ENCODE results near the gene IRF3. TPM values are rescaled to one million over a fixed set of nuclear protein-coding genes. Genes with fewer than 3 reads are reported as not detected.

The IRF3 gene
- total and polyA plus RNA-seq, 4 experiments from 2014 or later = 64.1 to 386 (median 220) TPM

- ChIA-PET CTCF (ENCODE audit: partially characterized antibody) (interaction anchor here (0.9 kb wide), 1 partner anchor 19 kb away, joined by 4 read pairs; no protein-coding TSS in a partner anchor), POLR2A (ENCODE audit: partially characterized antibody) (interaction anchor here (5.5 kb wide), 1 partner anchor 11 kb away, joined by 30 read pairs; the partner anchor contains the start of genes BCL2L12 and IRF3)
- Mint-ChIP-seq H3K27me3 (no peaks in the 10 kb centered on the region), H3K9me3 (no peaks in the 10 kb centered on the region), H3K36me3 (peaks cover 13 to 42% of the 10 kb centered on the region in 2 donors), H3K4me3 (no peak overlapping the region), H3K27ac (peak overlapping the region in 1 of 7 donors; percentile 40), H3K4me1 (peaks cover 0 to 9% (median under 1%) of the 10 kb centered on the region in 4 donors)
- intact Hi-C loops (cut with micrococcal nuclease) = no loop called here
- peaks cover 55% of the 10 kb centered on the region for H3K36me3 ChIP-seq (ENCODE audit: insufficient read depth, low read length)
- no peaks in the 10 kb centered on the region for H3K9me3 ChIP-seq (ENCODE audit: control insufficient read depth in 1 of 2, low read length in 2 of 2)
- H3K4me3 ChIP-seq (ENCODE audit: low read length in 2 of 2) = no peak overlapping the region
- H3K4me1 ChIP-seq (ENCODE audit: insufficient read depth, low read length) = no peaks in the 10 kb centered on the region
- no peak overlapping the region for H3K27ac ChIP-seq (ENCODE audit: low read depth, low read length)
- no peaks in the 10 kb centered on the region for H3K27me3 ChIP-seq (ENCODE audit: insufficient read depth, low read length)
- DNase-seq = no peak
These were observed 12.2 kb downstream of the IRF3 start for GRCh38 chr19:49653466-49653806.

- Mint-ChIP-seq H3K9me3 (no peaks in the 10 kb centered on the region), H3K27me3 (no peaks in the 10 kb centered on the region), H3K36me3 (peaks cover 13 to 43% of the 10 kb centered on the region in 2 donors), H3K4me1 (peaks cover 0 to 9% (median under 1%) of the 10 kb centered on the region in 4 donors), H3K27ac (peak overlapping the region in 1 of 7 donors; percentile 51), H3K4me3 (no peak overlapping the region)
- H3K27ac ChIP-seq (ENCODE audit: low read depth, low read length) = no peak overlapping the region
- H3K36me3 ChIP-seq (ENCODE audit: insufficient read depth, low read length) = peaks cover 52% of the 10 kb centered on the region
- intact Hi-C loops (cut with micrococcal nuclease) = no loop called here
- peak in 1 of 5 donors; percentile 39 for DNase-seq
- ChIA-PET POLR2A (ENCODE audit: partially characterized antibody) (interaction anchor here (5.5 kb wide), 1 partner anchor 12 kb away, joined by 30 read pairs; the partner anchor contains the start of genes BCL2L12 and IRF3), CTCF (ENCODE audit: partially characterized antibody) (interaction anchor here (0.9 kb wide), 1 partner anchor 20 kb away, joined by 4 read pairs; no protein-coding TSS in a partner anchor)
- no peaks in the 10 kb centered on the region for H3K27me3 ChIP-seq (ENCODE audit: insufficient read depth, low read length)
- no peaks in the 10 kb centered on the region for H3K9me3 ChIP-seq (ENCODE audit: control insufficient read depth in 1 of 2, low read length in 2 of 2)
- H3K4me1 ChIP-seq (ENCODE audit: insufficient read depth, low read length) = no peaks in the 10 kb centered on the region
- no peak overlapping the region for H3K4me3 ChIP-seq (ENCODE audit: low read length in 2 of 2)
These were observed 12.8 kb downstream of the IRF3 start for GRCh38 chr19:49652551-49653465.

GRCh38 chr19:49651820-49652550, 13.7 kb downstream of the IRF3 start:
- no peaks in the 10 kb centered on the region for H3K27me3 ChIP-seq (ENCODE audit: insufficient read depth, low read length)
- peaks cover 50% of the 10 kb centered on the region for H3K36me3 ChIP-seq (ENCODE audit: insufficient read depth, low read length)
- H3K27ac ChIP-seq (ENCODE audit: low read depth, low read length) = no peak overlapping the region
- peak in 1 of 5 donors; percentile 8 for DNase-seq
- ChIA-PET CTCF (ENCODE audit: partially characterized antibody) (no interaction called here), POLR2A (ENCODE audit: partially characterized antibody) (interaction anchor here (5.5 kb wide), 1 partner anchor 13 kb away, joined by 30 read pairs; the partner anchor contains the start of genes BCL2L12 and IRF3)
- H3K4me3 ChIP-seq (ENCODE audit: low read length in 2 of 2) = no peak overlapping the region
- Mint-ChIP-seq H3K4me1 (peaks cover 0 to 6% (median 2%) of the 10 kb centered on the region in 4 donors), H3K27ac (no peak overlapping the region), H3K36me3 (peaks cover 13 to 46% of the 10 kb centered on the region in 2 donors), H3K27me3 (no peaks in the 10 kb centered on the region), H3K9me3 (no peaks in the 10 kb centered on the region), H3K4me3 (no peak overlapping the region)
- no peaks in the 10 kb centered on the region for H3K9me3 ChIP-seq (ENCODE audit: control insufficient read depth in 1 of 2, low read length in 2 of 2)
- intact Hi-C loops (cut with micrococcal nuclease) = no loop called here
- no peaks in the 10 kb centered on the region for H3K4me1 ChIP-seq (ENCODE audit: insufficient read depth, low read length)

- no peaks in the 10 kb centered on the region for H3K9me3 ChIP-seq (ENCODE audit: control insufficient read depth in 1 of 2, low read length in 2 of 2)
- peaks cover 0 to 10% (median 6%) of the 10 kb centered on the region in 4 donors for H3K4me1 Mint-ChIP-seq
- peaks cover 50% of the 10 kb centered on the region for H3K36me3 ChIP-seq (ENCODE audit: insufficient read depth, low read length)
- no peak overlapping the region for H3K27ac ChIP-seq (ENCODE audit: low read depth, low read length)
- no peaks in the 10 kb centered on the region for H3K4me1 ChIP-seq (ENCODE audit: insufficient read depth, low read length)
- H3K27me3 ChIP-seq (ENCODE audit: insufficient read depth, low read length) = no peaks in the 10 kb centered on the region
- peaks cover 13 to 46% of the 10 kb centered on the region in 2 donors for H3K36me3 Mint-ChIP-seq
- no peaks in the 10 kb centered on the region for H3K9me3 Mint-ChIP-seq
- peak in 1 of 5 donors; percentile 24 for DNase-seq
- no peak overlapping the region for H3K4me3 ChIP-seq (ENCODE audit: low read length in 2 of 2)
- ChIA-PET POLR2A (ENCODE audit: partially characterized antibody) (no interaction called here), CTCF (ENCODE audit: partially characterized antibody) (no interaction called here)
- intact Hi-C loops (cut with micrococcal nuclease) = no loop called here
- no peak overlapping the region for H3K4me3 Mint-ChIP-seq
- peak overlapping the region in 1 of 7 donors; percentile 27 for H3K27ac Mint-ChIP-seq
- no peaks in the 10 kb centered on the region for H3K27me3 Mint-ChIP-seq
These were observed 14.4 kb downstream of the IRF3 start for GRCh38 chr19:49651029-49651819.

- Mint-ChIP-seq H3K4me1 (peaks cover 25 to 47% (median 27%) of the 10 kb centered on the region in 4 donors), H3K4me3 (peak overlapping the region in 1 of 8 donors; percentile 15), H3K27me3 (no peaks in the 10 kb centered on the region), H3K36me3 (peaks cover 7 to 48% of the 10 kb centered on the region in 2 donors), H3K27ac (peak overlapping the region in 4 of 7 donors; percentile 54 to 68 (median 56)), H3K9me3 (no peaks in the 10 kb centered on the region)
- Histone ChIP-seq H3K4me3 (ENCODE audit: low read length in 2 of 2) (no peak overlapping the region), H3K9me3 (ENCODE audit: control insufficient read depth in 1 of 2, low read length in 2 of 2) (no peaks in the 10 kb centered on the region), H3K36me3 (ENCODE audit: insufficient read depth, low read length) (peaks cover 31% of the 10 kb centered on the region), H3K4me1 (ENCODE audit: insufficient read depth, low read length) (peaks cover 31% of the 10 kb centered on the region), H3K27me3 (ENCODE audit: insufficient read depth, low read length) (no peaks in the 10 kb centered on the region), H3K27ac (ENCODE audit: low read depth, low read length) (no peak overlapping the region)
- DNase-seq = no peak
- CTCF ChIA-PET (ENCODE audit: partially characterized antibody) = no interaction called here
- POLR2A ChIA-PET (ENCODE audit: partially characterized antibody) = interaction anchor here (1.6 kb wide), 1 partner anchor 17 kb away, joined by 7 read pairs; no protein-coding TSS in a partner anchor
- intact Hi-C loops (cut with micrococcal nuclease) = no loop called here
These were observed 19.1 kb downstream of the IRF3 start for GRCh38 chr19:49646586-49646985.

- H3K4me1 Mint-ChIP-seq = peaks cover 27 to 51% (median 31%) of the 10 kb centered on the region in 4 donors
- no peaks in the 10 kb centered on the region for H3K27me3 Mint-ChIP-seq
- H3K27ac Mint-ChIP-seq = no peak overlapping the region
- no peak overlapping the region for H3K4me3 ChIP-seq (ENCODE audit: low read length in 2 of 2)
- no peak for DNase-seq
- H3K36me3 ChIP-seq (ENCODE audit: insufficient read depth, low read length) = peaks cover 31% of the 10 kb centered on the region
- ChIA-PET CTCF (ENCODE audit: partially characterized antibody) (interaction anchor here (1.5 kb wide), 1 partner anchor 30 kb away, joined by 4 read pairs; no protein-coding TSS in a partner anchor), POLR2A (ENCODE audit: partially characterized antibody) (interaction anchor here (1.1 to 1.6 kb wide), 2 partner anchors 18 to 231 kb away, joined by 3 to 7 read pairs; no protein-coding TSS in a partner anchor)
- no peaks in the 10 kb centered on the region for H3K9me3 Mint-ChIP-seq
- peaks cover 7 to 49% of the 10 kb centered on the region in 2 donors for H3K36me3 Mint-ChIP-seq
- peaks cover 37% of the 10 kb centered on the region for H3K4me1 ChIP-seq (ENCODE audit: insufficient read depth, low read length)
- H3K27me3 ChIP-seq (ENCODE audit: insufficient read depth, low read length) = no peaks in the 10 kb centered on the region
- no peak overlapping the region for H3K27ac ChIP-seq (ENCODE audit: low read depth, low read length)
- intact Hi-C loops (cut with micrococcal nuclease) = no loop called here
- H3K9me3 ChIP-seq (ENCODE audit: control insufficient read depth in 1 of 2, low read length in 2 of 2) = no peaks in the 10 kb centered on the region
- no peak overlapping the region for H3K4me3 Mint-ChIP-seq
These were observed 19.7 kb downstream of the IRF3 start for GRCh38 chr19:49645995-49646394.

All from CD4-positive, alpha-beta memory T cell (primary cell).